Fibroblast of lung (primary cell): Measurements from ENCODE around the gene DUSP16. TPM values are rescaled to one million over a fixed set of nuclear protein-coding genes. Genes with fewer than 3 reads are reported as not detected.
"Not testable (repeated sequence)": the region's sequence is repeated elsewhere in the genome, so short reads cannot be mapped to it uniquely, and the experiment has no call there.

Source experiments
- DNase-seq, 2 donors: peaks; one replicate each; pipeline versions ENCODE4 v3.0.0 to v3.0.0-alpha.2; 2010; ENCODE audit warnings: low read depth in 2 of 2
- H2AFZ ChIP-seq: 2 replicates; pipeline ENCODE4 v1.5.1; 2012; ENCODE audit warnings: low read length, control low read depth, inconsistent platforms
- H3K27ac ChIP-seq: 2 replicates; pipeline ENCODE4 v1.5.1; 2011; ENCODE audit warnings: low read length, control low read depth; ENCODE audit not compliant: insufficient read depth
- H3K27me3 ChIP-seq: 2 replicates; pipeline ENCODE4 v1.5.1; 2011; ENCODE audit warnings: mild to moderate bottlenecking, low read length; ENCODE audit not compliant: control insufficient read depth, insufficient read depth
- H3K36me3 ChIP-seq: 2 replicates; pipeline ENCODE4 v1.5.1; 2011; ENCODE audit warnings: low read length; ENCODE audit not compliant: control insufficient read depth, insufficient read depth
- H3K4me1 ChIP-seq: 2 replicates; pipeline ENCODE4 v1.5.1; 2011; ENCODE audit warnings: low read length; ENCODE audit not compliant: control insufficient read depth, insufficient read depth; ENCODE audit errors: extremely low read depth
- H3K4me2 ChIP-seq: 2 replicates; pipeline ENCODE4 v1.5.1; 2011; ENCODE audit warnings: low read length, control low read depth; ENCODE audit not compliant: insufficient read depth; ENCODE audit errors: extremely low read depth
- H3K4me3 ChIP-seq, 4 experiments: fragments of 200-600 bp in 1 of 4; sonication (generic) in 1 of 4; replicated peaks in 1 of 4; 2 replicates each; pipeline ENCODE4 v1.5.1; 2011 to 2016; ENCODE audit warnings: low read length in 4 of 4, low read depth in 3 of 4, mild to moderate bottlenecking in 3 of 4, control low read depth in 2 of 4, inconsistent platforms in 1 of 4, mixed read lengths in 1 of 4; ENCODE audit not compliant: insufficient read depth in 1 of 4; ENCODE audit errors: control extremely low read depth in 1 of 4
- H3K79me2 ChIP-seq: 2 replicates; pipeline ENCODE4 v1.5.1; 2012; ENCODE audit warnings: mild to moderate bottlenecking, low read length, inconsistent platforms; ENCODE audit not compliant: control insufficient read depth, insufficient read depth
- H3K9ac ChIP-seq: 2 replicates; pipeline ENCODE4 v1.5.1; 2011; ENCODE audit warnings: mild to moderate bottlenecking, low read length, control low read depth; ENCODE audit not compliant: insufficient read depth
- H3K9me3 ChIP-seq: 2 replicates; pipeline ENCODE4 v1.5.1; 2012; ENCODE audit warnings: low read depth, low read length; ENCODE audit not compliant: control insufficient read depth, insufficient read depth
- H4K20me1 ChIP-seq: 2 replicates; pipeline ENCODE4 v1.5.1; 2011; ENCODE audit warnings: low read length; ENCODE audit not compliant: control insufficient read depth, insufficient read depth; ENCODE audit errors: extremely low read depth
- CTCF ChIP-seq, 2 donors: IDR thresholded peaks in 1 of 2; conservative IDR thresholded peaks in 1 of 2; 1 replicate in 1 of 2; 2 replicates in 1 of 2; pipeline ENCODE4 v1.5.1; 2011 to 2012; ENCODE audit warnings: low read length in 2 of 2, control low read depth in 1 of 2, inconsistent platforms in 1 of 2, low read depth in 1 of 2, mild to moderate bottlenecking in 1 of 2
- EZH2 ChIP-seq: IDR thresholded peaks from 2 replicates; pipeline ENCODE4 v1.5.1; 2012; ENCODE audit warnings: low read length, control low read depth, mild to moderate bottlenecking; ENCODE audit errors: missing control alignments
- polyA plus RNA-seq, 2 donors: library from polyadenylated mRNA; depleted of rRNA in 1 of 2; stranded (reverse) in 1 of 2; unstranded in 1 of 2; fragments of >200 nt; gene quantifications; 2 replicates each; pipeline ENCODE4 v1.2.1, GENCODE V29; 2011 to 2012; ENCODE audit warnings: missing spikeins in 1 of 2
- total RNA-seq: library from RNA; depleted of rRNA; stranded (reverse); fragments of >200 nt; gene quantifications from 2 replicates; pipeline ENCODE4 v1.2.1, GENCODE V29; 2014

Gene DUSP16
- total and polyA plus RNA-seq, 2 donors (not counting 1 experiment from before 2014, with no cell fraction given): 9.4 to 15.2 TPM

- H4K20me1 ChIP-seq: no peaks in the 10 kb centered on the region
- no peaks in the 10 kb centered on the region for H3K79me2 ChIP-seq
- H3K4me3 ChIP-seq: no peak overlapping the region
- no peak overlapping the region for H3K27ac ChIP-seq
- no peaks in the 10 kb centered on the region for H3K27me3 ChIP-seq
- no peaks in the 10 kb centered on the region for H3K36me3 ChIP-seq
- no peak for TF ChIP-seq EZH2
- no peak for TF ChIP-seq CTCF (conservative IDR thresholded peaks at IDR 0.05 in 1 of 2, IDR thresholded peaks at IDR 0.05 in 1 of 2; ENCODE audit: low read depth in 1 of 2, low read length in 2 of 2)
- no peak overlapping the region for H3K4me2 ChIP-seq
- H3K4me1 ChIP-seq: peaks cover 6% of the 10 kb centered on the region
- H3K9ac ChIP-seq: no peak overlapping the region
- H2AFZ ChIP-seq: no peak overlapping the region
- H3K9me3 ChIP-seq: no peaks in the 10 kb centered on the region
- no peak for DNase-seq
Measured at GRCh38 chr12:12503384-12504078, 59.1 kb downstream of the DUSP16 start.

GRCh38 chr12:12502815-12503151, 59.9 kb downstream of the DUSP16 start:
- H3K27ac ChIP-seq: no peak overlapping the region
- no peaks in the 10 kb centered on the region for H3K9me3 ChIP-seq
- H3K4me2 ChIP-seq: no peak overlapping the region
- no peaks in the 10 kb centered on the region for H3K79me2 ChIP-seq
- no peaks in the 10 kb centered on the region for H3K27me3 ChIP-seq
- H2AFZ ChIP-seq: no peak overlapping the region
- TF ChIP-seq EZH2 (no peak), CTCF (conservative IDR thresholded peaks at IDR 0.05 in 1 of 2, IDR thresholded peaks at IDR 0.05 in 1 of 2; ENCODE audit: low read depth in 1 of 2, low read length in 2 of 2) (no peak)
- no peaks in the 10 kb centered on the region for H4K20me1 ChIP-seq
- no peak for DNase-seq
- H3K36me3 ChIP-seq: no peaks in the 10 kb centered on the region
- H3K4me1 ChIP-seq: peaks cover 4% of the 10 kb centered on the region
- no peak overlapping the region for H3K4me3 ChIP-seq
- H3K9ac ChIP-seq: no peak overlapping the region

GRCh38 chr12:12502130-12502814, 60.4 kb downstream of the DUSP16 start:
- H3K9me3 ChIP-seq, H3K27me3 ChIP-seq, H3K9ac ChIP-seq, H3K27ac ChIP-seq, H2AFZ ChIP-seq, H3K4me2 ChIP-seq, H3K36me3 ChIP-seq, H3K79me2 ChIP-seq, H3K4me1 ChIP-seq, H3K4me3 ChIP-seq, H4K20me1 ChIP-seq, DNase-seq: not testable (repeated sequence)
